Measurements from ENCODE around the gene SNAPC4. TPM values are rescaled to one million over a fixed set of nuclear protein-coding genes. Genes with fewer than 3 reads are reported as not detected.

The SNAPC4 gene
- polyA plus RNA-seq, 1 of the 3 experiments (the other 2 are of a cell fraction) = 9.2 TPM

- TF ChIP-seq SMC3 (IDR thresholded peaks at IDR 0.05; ENCODE audit: low read depth, low read length) = no peak
- TF ChIP-seq FOXM1 (IDR thresholded peaks at IDR 0.05; ENCODE audit: low read depth) = no peak
- TF ChIP-seq FOXJ3 (CRISPR knock-in tag; IDR thresholded peaks at IDR 0.05) = no peak
- TF ChIP-seq TAF1 (IDR thresholded peaks at IDR 0.05; ENCODE audit: borderline replicate concordance, low read depth, low read length) = no peak
- TF ChIP-seq POLR2AphosphoS5 (IDR thresholded peaks at IDR 0.05; ENCODE audit: low read depth, low read length) = no peak
- no peak for TF ChIP-seq SIN3A (IDR thresholded peaks at IDR 0.05; ENCODE audit: borderline replicate concordance, low read depth, low read length)
- no peak for TF ChIP-seq CHD2 (IDR thresholded peaks at IDR 0.05; ENCODE audit: low read length, partially characterized antibody)
These were observed 3.8 kb downstream of the SNAPC4 start (continued) for GRCh38 chr9:136396219-136396515.

DNA sequence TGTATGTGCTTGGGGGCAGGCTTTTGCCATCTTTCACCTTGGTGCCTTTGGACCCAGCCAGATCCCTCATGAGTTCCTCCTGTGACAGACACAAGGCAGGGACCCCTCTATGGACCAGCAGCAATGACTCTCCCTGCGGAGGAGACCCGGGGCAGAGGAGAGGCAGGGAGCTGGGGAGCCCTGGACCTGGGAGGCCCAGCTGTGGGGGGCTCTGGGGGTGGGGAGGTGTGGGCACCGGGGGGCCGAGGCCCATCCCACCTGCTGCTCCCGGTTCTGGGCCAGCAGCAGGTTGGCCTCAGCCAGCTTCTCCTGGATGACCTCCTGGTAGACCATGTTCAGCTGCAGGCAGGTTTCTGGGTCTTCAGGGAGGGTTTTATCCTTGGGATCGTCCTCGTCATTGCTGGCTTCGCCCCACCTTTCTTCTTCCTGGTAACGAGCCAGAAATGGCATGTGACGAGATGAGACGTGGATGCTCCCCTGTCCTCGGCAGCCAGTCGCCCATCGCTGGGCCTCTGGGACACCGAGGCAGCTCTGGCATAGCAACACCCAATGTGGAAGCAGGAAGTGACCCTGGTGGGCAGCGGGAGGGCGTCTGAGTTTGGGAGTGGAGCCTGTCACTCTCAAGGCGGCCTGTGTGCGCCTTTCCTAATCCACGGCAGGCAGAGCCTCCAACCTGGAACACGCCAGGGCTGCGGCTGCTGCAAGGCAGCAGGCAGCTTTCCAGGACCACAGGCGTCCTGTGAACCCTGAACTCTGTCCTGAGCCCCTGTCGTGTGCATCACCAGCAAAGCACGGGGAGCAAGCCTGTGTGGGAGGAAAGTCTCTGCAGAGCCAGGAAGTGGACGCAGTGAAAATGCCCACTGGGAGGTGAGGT is 4.4 kb downstream of the SNAPC4 start:
- Histone ChIP-seq H3K9ac (no peak overlapping the region), H3K27ac (ENCODE audit: low read depth in 2 of 2, low read length in 1 of 2) (no peak overlapping the region), H3K36me3 (replicated peaks in 1 of 2; ENCODE audit: control insufficient read depth in 1 of 2, insufficient read depth in 2 of 2, low read length in 1 of 2) (peaks cover 34 to 73% of the 10 kb centered on the region in 2 experiments), H3K4me2 (no peak overlapping the region), H3K4me3 (ENCODE audit: low read depth in 2 of 2, low read length in 1 of 2) (no peak overlapping the region), H2AFZ (ENCODE audit: low read depth) (no peak overlapping the region), H3K9me2 (no peaks in the 10 kb centered on the region), H3K4me1 (ENCODE audit: control insufficient read depth in 1 of 2, insufficient read depth in 2 of 2, low read depth in 1 of 2, low read length in 1 of 2) (peaks cover 3 to 17% of the 10 kb centered on the region in 2 experiments; a peak in 2 of 4 replicates), H3K79me2 (ENCODE audit: insufficient read depth) (peaks cover 41% of the 10 kb centered on the region), H3K9me3 (no peaks in the 10 kb centered on the region), H3F3A (replicated peaks; ENCODE audit: insufficient read depth) (peaks cover 1% of the 10 kb centered on the region), H4K20me1 (ENCODE audit: insufficient read depth) (peaks cover 5% of the 10 kb centered on the region; the same call in 1 of the 2 replicates), H3K27me3 (ENCODE audit: insufficient read depth) (no peaks in the 10 kb centered on the region)
- no peak for DNase-seq
- CTCF ChIA-PET = interaction anchor here (0.8 to 6.8 kb wide), 5 partner anchors 15 to 83 kb away, joined by 3 to 42 read pairs (median 4); partner anchors contain the start of genes DNLZ, ENTR1 and PMPCA
- no peak for TF ChIP-seq SIN3A (IDR thresholded peaks at IDR 0.05; ENCODE audit: borderline replicate concordance, low read depth, low read length)
- no peak for TF ChIP-seq TEAD4 (IDR thresholded peaks at IDR 0.05; ENCODE audit: borderline replicate concordance, insufficient read depth)
- TF ChIP-seq FOXM1 (IDR thresholded peaks at IDR 0.05; ENCODE audit: low read depth) = no peak
- no peak for TF ChIP-seq EP300 (IDR thresholded peaks at IDR 0.05; ENCODE audit: borderline replicate concordance in 1 of 2, low read depth in 1 of 2, low read length in 1 of 2)
- no peak for TF ChIP-seq EZH2phosphoT487 (IDR thresholded peaks at IDR 0.05; ENCODE audit: borderline replicate concordance, low read depth)
- TF ChIP-seq, protein P1, sequence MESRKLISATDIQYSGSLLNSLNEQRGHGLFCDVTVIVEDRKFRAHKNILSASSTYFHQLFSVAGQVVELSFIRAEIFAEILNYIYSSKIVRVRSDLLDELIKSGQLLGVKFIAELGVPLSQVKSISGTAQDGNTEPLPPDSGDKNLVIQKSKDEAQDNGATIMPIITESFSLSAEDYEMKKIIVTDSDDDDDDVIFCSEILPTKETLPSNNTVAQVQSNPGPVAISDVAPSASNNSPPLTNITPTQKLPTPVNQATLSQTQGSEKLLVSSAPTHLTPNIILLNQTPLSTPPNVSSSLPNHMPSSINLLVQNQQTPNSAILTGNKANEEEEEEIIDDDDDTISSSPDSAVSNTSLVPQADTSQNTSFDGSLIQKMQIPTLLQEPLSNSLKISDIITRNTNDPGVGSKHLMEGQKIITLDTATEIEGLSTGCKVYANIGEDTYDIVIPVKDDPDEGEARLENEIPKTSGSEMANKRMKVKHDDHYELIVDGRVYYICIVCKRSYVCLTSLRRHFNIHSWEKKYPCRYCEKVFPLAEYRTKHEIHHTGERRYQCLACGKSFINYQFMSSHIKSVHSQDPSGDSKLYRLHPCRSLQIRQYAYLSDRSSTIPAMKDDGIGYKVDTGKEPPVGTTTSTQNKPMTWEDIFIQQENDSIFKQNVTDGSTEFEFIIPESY (IDR thresholded peaks at IDR 0.05; ENCODE audit: borderline replicate concordance, low read depth) = no peak
- no peak for TF ChIP-seq NRF1 (IDR thresholded peaks at IDR 0.05; ENCODE audit: low read depth, low read length)
- no peak for TF ChIP-seq SMC3 (IDR thresholded peaks at IDR 0.05; ENCODE audit: low read depth, low read length)
- no peak for TF ChIP-seq JUND (IDR thresholded peaks at IDR 0.05)
- TF ChIP-seq USF2 (IDR thresholded peaks at IDR 0.05; ENCODE audit: borderline replicate concordance, low read depth, low read length) = no peak
- no peak for TF ChIP-seq CHD2 (IDR thresholded peaks at IDR 0.05; ENCODE audit: low read length, partially characterized antibody)
- no peak for TF ChIP-seq RXRA (IDR thresholded peaks at IDR 0.05; ENCODE audit: borderline replicate concordance, low read depth)
- TF ChIP-seq, protein P2, sequence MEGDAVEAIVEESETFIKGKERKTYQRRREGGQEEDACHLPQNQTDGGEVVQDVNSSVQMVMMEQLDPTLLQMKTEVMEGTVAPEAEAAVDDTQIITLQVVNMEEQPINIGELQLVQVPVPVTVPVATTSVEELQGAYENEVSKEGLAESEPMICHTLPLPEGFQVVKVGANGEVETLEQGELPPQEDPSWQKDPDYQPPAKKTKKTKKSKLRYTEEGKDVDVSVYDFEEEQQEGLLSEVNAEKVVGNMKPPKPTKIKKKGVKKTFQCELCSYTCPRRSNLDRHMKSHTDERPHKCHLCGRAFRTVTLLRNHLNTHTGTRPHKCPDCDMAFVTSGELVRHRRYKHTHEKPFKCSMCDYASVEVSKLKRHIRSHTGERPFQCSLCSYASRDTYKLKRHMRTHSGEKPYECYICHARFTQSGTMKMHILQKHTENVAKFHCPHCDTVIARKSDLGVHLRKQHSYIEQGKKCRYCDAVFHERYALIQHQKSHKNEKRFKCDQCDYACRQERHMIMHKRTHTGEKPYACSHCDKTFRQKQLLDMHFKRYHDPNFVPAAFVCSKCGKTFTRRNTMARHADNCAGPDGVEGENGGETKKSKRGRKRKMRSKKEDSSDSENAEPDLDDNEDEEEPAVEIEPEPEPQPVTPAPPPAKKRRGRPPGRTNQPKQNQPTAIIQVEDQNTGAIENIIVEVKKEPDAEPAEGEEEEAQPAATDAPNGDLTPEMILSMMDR (IDR thresholded peaks at IDR 0.05) = no peak
- TF ChIP-seq RFX5 (IDR thresholded peaks at IDR 0.05; ENCODE audit: low read length) = no peak
- 97% methylated on average over 21 of the region's 26 CpGs for WGBS (ENCODE audit: low lambda C conversion rate)
- POLR2A ChIA-PET = interaction anchor here (0.8 to 4.0 kb wide), 2 partner anchors 21 to 68 kb away, joined by 3 to 21 read pairs; partner anchors contain the start of genes CARD9 and GPSM1
